ENCODE results near the gene KCNQ1. TPM values are rescaled to one million over a fixed set of nuclear protein-coding genes. Genes with fewer than 3 reads are reported as not detected.
A peak's percentile ranks its signal among the peaks of the same experiment; 100 is the strongest.

Gene KCNQ1
- total RNA-seq, 1 donor from 2014 or later = 2.7 TPM

- H3K4me1 ChIP-seq = peaks cover 41% of the 10 kb centered on the region
- DNase-seq (ENCODE audit: extremely low spot score in 2 of 2) = no peak
- no peaks in the 10 kb centered on the region for H3K9me3 ChIP-seq
- TF ChIP-seq POLR2AphosphoS5 (IDR thresholded peaks at IDR 0.05; ENCODE audit: insufficient read depth in 1 of 2, low read depth in 1 of 2) (no peak), POLR2A (IDR thresholded peaks at IDR 0.05) (no peak), CTCF (IDR thresholded peaks at IDR 0.05) (no peak)
- peak overlapping the region in 1 of 2 donors; percentile 61 for H3K4me3 ChIP-seq
- intact Hi-C loops (cut with DNase I) = loop anchor here (1.0 to 5.0 kb wide), 2 partner anchors 61 to 185 kb away; no protein-coding TSS in a partner anchor
- H3K36me3 ChIP-seq = no peaks in the 10 kb centered on the region
- H3K27ac ChIP-seq = peak overlapping the region; percentile 95
- H3K27me3 ChIP-seq = no peaks in the 10 kb centered on the region
Observed at GRCh38 chr11:2886936-2887335, 442.1 kb downstream of the KCNQ1 start.

- H3K4me1 ChIP-seq = peaks cover 41% of the 10 kb centered on the region
- no peak overlapping the region for H3K4me3 ChIP-seq
- DNase-seq (ENCODE audit: extremely low spot score in 2 of 2) = no peak
- H3K9me3 ChIP-seq = no peaks in the 10 kb centered on the region
- intact Hi-C loops (cut with DNase I) = loop anchor here (5.0 kb wide), 1 partner anchor 185 kb away; no protein-coding TSS in a partner anchor
- H3K27ac ChIP-seq = peak overlapping the region; percentile 95
- no peaks in the 10 kb centered on the region for H3K27me3 ChIP-seq
- TF ChIP-seq POLR2AphosphoS5 (IDR thresholded peaks at IDR 0.05; ENCODE audit: insufficient read depth in 1 of 2, low read depth in 1 of 2) = no peak
- no peak for TF ChIP-seq POLR2A (IDR thresholded peaks at IDR 0.05)
- no peak for TF ChIP-seq CTCF (IDR thresholded peaks at IDR 0.05)
- no peaks in the 10 kb centered on the region for H3K36me3 ChIP-seq
Observed at GRCh38 chr11:2887515-2888195, 442.8 kb downstream of the KCNQ1 start.

- no peak for DNase-seq (ENCODE audit: extremely low spot score in 2 of 2)
- Histone ChIP-seq H3K27me3 (no peaks in the 10 kb centered on the region), H3K9me3 (no peaks in the 10 kb centered on the region), H3K27ac (peak overlapping the region; percentile 95), H3K4me3 (no peak overlapping the region), H3K4me1 (peaks cover 39% of the 10 kb centered on the region), H3K36me3 (no peaks in the 10 kb centered on the region)
- intact Hi-C loops (cut with DNase I) = loop anchor here (5.0 kb wide), 1 partner anchor 186 kb away; no protein-coding TSS in a partner anchor
- TF ChIP-seq CTCF (IDR thresholded peaks at IDR 0.05) (peak; percentile 86 to 97 (median 94)), POLR2A (IDR thresholded peaks at IDR 0.05) (no peak), POLR2AphosphoS5 (IDR thresholded peaks at IDR 0.05; ENCODE audit: insufficient read depth in 1 of 2, low read depth in 1 of 2) (peak; percentile 33 to 39)
Observed at GRCh38 chr11:2888266-2888968, 443.6 kb downstream of the KCNQ1 start.

- Histone ChIP-seq H3K9me3 (no peaks in the 10 kb centered on the region), H3K27ac (peak overlapping the region; percentile 82), H3K27me3 (no peaks in the 10 kb centered on the region), H3K4me1 (peaks cover 39% of the 10 kb centered on the region), H3K36me3 (no peaks in the 10 kb centered on the region), H3K4me3 (no peak overlapping the region)
- intact Hi-C loops (cut with DNase I) = loop anchor here (2.0 to 10.0 kb wide), 4 partner anchors 187 to 585 kb away; partner anchors contain the start of genes C11orf21 and TSPAN32
- no peak for DNase-seq (ENCODE audit: extremely low spot score in 2 of 2)
- TF ChIP-seq CTCF (IDR thresholded peaks at IDR 0.05) (no peak), POLR2A (IDR thresholded peaks at IDR 0.05) (no peak), POLR2AphosphoS5 (IDR thresholded peaks at IDR 0.05; ENCODE audit: insufficient read depth in 1 of 2, low read depth in 1 of 2) (no peak)
Observed at GRCh38 chr11:2889362-2890273, 444.8 kb downstream of the KCNQ1 start.
